GM12864 (cell line): ENCODE measurements around the gene PUDP.
A peak's percentile ranks its signal among the peaks of the same experiment; 100 is the strongest.

ENCODE experiments used
- DNase-seq: peaks from one replicate; pipeline ENCODE4 v3.0.0-alpha.2; 2011; ENCODE audit warnings: low read depth
- H3K4me3 ChIP-seq: 2 replicates; pipeline ENCODE4 v1.5.1; 2011; ENCODE audit warnings: mild to moderate bottlenecking, low read depth, low read length, control low read depth
- TF ChIP-seq, protein P1 (sequence below): IDR thresholded peaks from 2 replicates; pipeline ENCODE4 v1.5.1; 2011; ENCODE audit warnings: low read depth, mild to moderate bottlenecking, moderate library complexity, low read length, control low read depth, inconsistent platforms; ENCODE audit errors: missing control alignments

PUDP gene

GRCh38 chrX:7062276-7062675 lies 85.7 kb downstream of the PUDP start:
- no peak overlapping the region for H3K4me3 ChIP-seq
- DNase-seq: no peak
- TF ChIP-seq, protein P1, sequence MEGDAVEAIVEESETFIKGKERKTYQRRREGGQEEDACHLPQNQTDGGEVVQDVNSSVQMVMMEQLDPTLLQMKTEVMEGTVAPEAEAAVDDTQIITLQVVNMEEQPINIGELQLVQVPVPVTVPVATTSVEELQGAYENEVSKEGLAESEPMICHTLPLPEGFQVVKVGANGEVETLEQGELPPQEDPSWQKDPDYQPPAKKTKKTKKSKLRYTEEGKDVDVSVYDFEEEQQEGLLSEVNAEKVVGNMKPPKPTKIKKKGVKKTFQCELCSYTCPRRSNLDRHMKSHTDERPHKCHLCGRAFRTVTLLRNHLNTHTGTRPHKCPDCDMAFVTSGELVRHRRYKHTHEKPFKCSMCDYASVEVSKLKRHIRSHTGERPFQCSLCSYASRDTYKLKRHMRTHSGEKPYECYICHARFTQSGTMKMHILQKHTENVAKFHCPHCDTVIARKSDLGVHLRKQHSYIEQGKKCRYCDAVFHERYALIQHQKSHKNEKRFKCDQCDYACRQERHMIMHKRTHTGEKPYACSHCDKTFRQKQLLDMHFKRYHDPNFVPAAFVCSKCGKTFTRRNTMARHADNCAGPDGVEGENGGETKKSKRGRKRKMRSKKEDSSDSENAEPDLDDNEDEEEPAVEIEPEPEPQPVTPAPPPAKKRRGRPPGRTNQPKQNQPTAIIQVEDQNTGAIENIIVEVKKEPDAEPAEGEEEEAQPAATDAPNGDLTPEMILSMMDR: no peak

DNA sequence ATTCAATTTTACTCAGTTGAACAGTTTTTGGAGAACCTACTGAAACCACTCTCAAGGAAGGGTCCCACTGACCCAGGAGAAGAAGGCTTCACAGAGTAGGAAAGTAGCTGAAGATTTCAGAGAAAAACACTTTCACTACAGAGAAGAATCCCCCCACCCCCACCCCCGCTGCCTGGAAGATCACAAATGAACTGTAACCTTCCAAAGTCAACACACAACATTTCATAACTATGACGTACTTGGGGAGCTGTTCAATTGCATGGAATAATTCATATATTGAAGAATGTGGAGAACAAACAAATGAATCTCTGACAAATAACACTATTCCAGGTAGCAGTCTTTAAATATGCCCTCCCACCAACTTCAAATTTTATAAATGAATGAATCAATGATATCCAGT lies 86.5 kb downstream of the PUDP start:
- no peak overlapping the region for H3K4me3 ChIP-seq
- no peak for DNase-seq

GRCh38 chrX:7060444-7060843 lies 87.5 kb downstream of the PUDP start:
- DNase-seq: no peak
- TF ChIP-seq, protein P1: no peak
- H3K4me3 ChIP-seq: no peak overlapping the region

More for the DNA sequence above, 86.5 kb downstream of the PUDP start:
- TF ChIP-seq, protein P1: no peak

- DNase-seq: no peak
- TF ChIP-seq, protein P1: no peak
- H3K4me3 ChIP-seq: no peak overlapping the region
These were observed 88.1 kb downstream of the PUDP start for GRCh38 chrX:7059859-7060258.

DNA sequence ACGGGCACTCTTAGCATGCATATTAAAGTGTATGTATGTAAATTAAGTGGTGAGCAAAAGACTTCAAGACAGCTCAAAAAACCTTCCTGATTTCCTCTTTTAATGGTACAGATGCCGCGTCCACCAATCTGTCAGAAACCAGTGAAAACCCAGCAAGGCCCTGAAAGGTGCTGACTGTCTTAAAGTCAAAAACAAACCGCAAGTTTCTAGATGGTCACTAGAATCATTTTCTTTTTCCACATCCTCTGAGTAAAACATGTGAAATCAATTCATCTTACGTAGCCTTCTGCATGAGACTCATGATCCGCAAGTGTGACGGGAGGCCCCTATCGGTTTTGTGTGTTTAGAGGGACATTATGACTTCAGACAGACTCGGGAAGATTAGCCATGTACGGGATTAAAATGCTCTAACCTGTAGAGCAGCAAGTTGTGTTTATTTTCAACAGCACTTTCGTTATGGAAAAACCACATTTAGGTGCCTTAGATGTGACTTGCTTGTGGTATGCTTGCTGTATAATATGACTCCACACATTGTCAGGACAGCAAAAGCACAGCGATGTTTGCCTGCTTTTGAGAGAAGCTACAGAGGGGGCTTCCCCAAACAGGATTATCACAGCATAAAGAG lies 88.6 kb downstream of the PUDP start:
- peak; percentile 81 for DNase-seq
- no peak overlapping the region for H3K4me3 ChIP-seq
- TF ChIP-seq, protein P1: no peak

GRCh38 chrX:7055386-7056137 lies 92.4 kb downstream of the PUDP start:
- DNase-seq: peak; percentile 22
- TF ChIP-seq, protein P1: no peak
- H3K4me3 ChIP-seq: no peak overlapping the region
